Hindlimb muscle (tissue), 1 donor: ENCODE measurements around the gene DCLRE1A. TPM values are rescaled to one million over a fixed set of nuclear protein-coding genes. Genes with fewer than 3 reads are reported as not detected.
"Not testable (repeated sequence)": the region's sequence is repeated elsewhere in the genome, so short reads cannot be mapped to it uniquely, and the experiment has no call there.

Experiments used
- DNase-seq: peaks from one replicate; pipeline ENCODE4 v3.0.0-alpha.2; 2013
- polyA plus RNA-seq: library from polyadenylated mRNA; unstranded; fragments of 120-200 nt; gene quantifications from one replicate; pipeline ENCODE4 v1.2.1, GENCODE V29; 2013; ENCODE audit not compliant: insufficient read length

The DCLRE1A gene
- polyA plus RNA-seq, 1 donor = 5.2 TPM

- no peak for DNase-seq
These were observed 3.3 kb upstream of the DCLRE1A start for GRCh38 chr10:113857210-113857609.

- no peak for DNase-seq
These were observed 2.7 kb upstream of the DCLRE1A start for GRCh38 chr10:113856563-113856962.

GRCh38 chr10:113854761-113855588 lies 1.1 kb upstream of the DCLRE1A start:
- DNase-seq = peak; percentile 62

- DNase-seq = no peak
These were observed 287 bp downstream of the DCLRE1A start for GRCh38 chr10:113853578-113854012.

- no peak for DNase-seq
These were observed 3.9 kb downstream of the DCLRE1A start for GRCh38 chr10:113849946-113850345.

GRCh38 chr10:113849140-113849803 lies 4.6 kb downstream of the DCLRE1A start:
- no peak for DNase-seq

GRCh38 chr10:113846036-113846435 lies 7.8 kb downstream of the DCLRE1A start:
- DNase-seq = no peak

GRCh38 chr10:113843972-113844485 lies 9.9 kb downstream of the DCLRE1A start:
- DNase-seq = no peak

GRCh38 chr10:113842171-113842570 lies 11.7 kb downstream of the DCLRE1A start:
- DNase-seq = no peak

GRCh38 chr10:113828567-113828966 lies 25.3 kb downstream of the DCLRE1A start:
- not testable (repeated sequence) for DNase-seq

- no peak for DNase-seq
These were observed 28.1 kb downstream of the DCLRE1A start for GRCh38 chr10:113825791-113826190.

- DNase-seq = no peak
These were observed 30.5 kb downstream of the DCLRE1A start for GRCh38 chr10:113823389-113823788.

- no peak for DNase-seq
These were observed 31.7 kb downstream of the DCLRE1A start for GRCh38 chr10:113822174-113822573.

GRCh38 chr10:113821306-113821705 lies 32.6 kb downstream of the DCLRE1A start:
- DNase-seq = not testable (repeated sequence)

GRCh38 chr10:113820507-113820906 lies 33.4 kb downstream of the DCLRE1A start:
- DNase-seq = no peak

- no peak for DNase-seq
These were observed 33.9 kb downstream of the DCLRE1A start for GRCh38 chr10:113819989-113820388.

- not testable (repeated sequence) for DNase-seq
These were observed 39.2 kb downstream of the DCLRE1A start for GRCh38 chr10:113814700-113815099.

GRCh38 chr10:113808168-113808567 lies 45.7 kb downstream of the DCLRE1A start:
- no peak for DNase-seq

GRCh38 chr10:113806503-113806902 lies 47.4 kb downstream of the DCLRE1A start:
- DNase-seq = no peak

GRCh38 chr10:113802997-113803396 lies 50.9 kb downstream of the DCLRE1A start:
- DNase-seq = no peak

GRCh38 chr10:113801569-113801968 lies 52.3 kb downstream of the DCLRE1A start:
- peak; percentile 38 for DNase-seq

- no peak for DNase-seq
These were observed 62.2 kb downstream of the DCLRE1A start for GRCh38 chr10:113791691-113792090.

GRCh38 chr10:113788604-113789083 lies 65.2 kb downstream of the DCLRE1A start:
- DNase-seq = peak; percentile 39
